HG03520 (cell line): ENCODE measurements around the gene ADGRF4.

Experiments used
- ATAC-seq: cut with Tn5 transposase; IDR thresholded peaks from one replicate; pipeline ENCODE4 v1.9.1; 2021; ENCODE audit warnings: mild to moderate bottlenecking, moderate library complexity; ENCODE audit not compliant: unreplicated experiment

Gene ADGRF4

GRCh38 chr6:47681201-47681990, 17.0 kb upstream of the ADGRF4 start:
- ATAC-seq, result no peak

DNA sequence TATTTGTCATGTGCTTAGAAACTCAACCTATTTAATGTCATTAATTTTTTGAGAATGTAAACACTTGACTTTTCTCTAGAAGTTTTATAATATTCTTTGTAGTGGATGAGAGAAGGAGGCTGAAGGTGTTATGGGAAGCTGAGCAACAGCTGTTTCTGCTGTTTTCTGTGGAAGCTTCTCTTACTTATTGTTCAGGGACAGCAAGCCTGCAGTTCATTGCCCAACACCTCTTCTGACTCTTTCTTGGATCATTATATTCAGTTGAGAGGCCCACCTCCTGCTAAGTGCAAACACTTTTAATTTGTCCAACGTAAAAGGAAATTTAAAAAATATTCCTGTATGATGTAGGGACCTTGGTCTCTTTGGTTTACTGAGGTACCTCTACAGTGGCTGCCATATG, 12.0 kb upstream of the ADGRF4 start:
- no peak for ATAC-seq

- no peak for ATAC-seq
Observed at GRCh38 chr6:47687432-47687831, 10.9 kb upstream of the ADGRF4 start.

DNA sequence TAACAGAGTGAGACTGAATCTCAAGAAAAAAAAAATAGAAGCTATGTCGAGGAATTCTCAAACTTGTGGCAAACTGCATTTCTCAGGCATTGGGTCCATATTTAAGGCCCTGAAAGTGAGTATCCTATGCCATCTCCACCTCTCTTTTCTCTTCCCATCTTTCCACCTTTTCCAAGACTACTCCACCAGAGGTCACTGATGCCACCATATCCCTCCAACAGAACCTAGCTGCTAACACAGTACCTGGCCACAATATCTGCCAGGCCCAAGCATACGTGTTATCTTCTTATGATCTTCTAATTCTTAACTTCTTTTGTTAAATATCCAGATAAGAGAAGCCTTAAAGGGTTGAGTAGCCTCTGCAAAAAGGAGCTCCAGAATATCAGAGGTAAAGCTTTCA, 8.2 kb upstream of the ADGRF4 start:
- no peak for ATAC-seq

- no peak for ATAC-seq
Observed at GRCh38 chr6:47690791-47691190, 7.6 kb upstream of the ADGRF4 start.

- no peak for ATAC-seq
Observed at GRCh38 chr6:47697925-47698324, 455 bp upstream of the ADGRF4 start.

GRCh38 chr6:47700053-47700452, 1.7 kb downstream of the ADGRF4 start:
- ATAC-seq, result no peak

GRCh38 chr6:47700596-47700995, 2.2 kb downstream of the ADGRF4 start:
- ATAC-seq, result no peak

- peak; percentile 96 for ATAC-seq
Observed at GRCh38 chr6:47701363-47701762, 3.0 kb downstream of the ADGRF4 start.

- ATAC-seq, result no peak
Observed at GRCh38 chr6:47709160-47709559, 10.8 kb downstream of the ADGRF4 start.

DNA sequence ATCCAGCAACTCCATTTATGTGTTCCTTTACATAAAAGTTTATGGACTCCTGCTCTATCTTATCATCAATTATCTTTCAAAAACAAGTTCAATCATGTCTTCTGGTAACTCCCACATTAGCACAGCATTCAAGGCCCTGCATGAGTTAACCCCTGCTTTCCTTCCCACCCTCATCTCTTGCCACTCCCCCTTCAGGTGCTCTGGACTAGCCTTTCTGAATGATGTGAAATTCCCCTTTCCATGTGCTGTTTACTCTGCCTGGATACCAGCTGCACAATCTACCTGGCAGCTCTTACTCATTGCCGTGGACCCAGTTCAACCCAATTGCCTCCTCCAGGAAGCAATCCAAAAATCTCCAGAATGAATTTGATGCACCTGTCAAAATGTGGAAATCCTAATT, 11.9 kb downstream of the ADGRF4 start:
- ATAC-seq, result no peak

- ATAC-seq, result no peak
Observed at GRCh38 chr6:47713200-47713599, 14.8 kb downstream of the ADGRF4 start.

DNA sequence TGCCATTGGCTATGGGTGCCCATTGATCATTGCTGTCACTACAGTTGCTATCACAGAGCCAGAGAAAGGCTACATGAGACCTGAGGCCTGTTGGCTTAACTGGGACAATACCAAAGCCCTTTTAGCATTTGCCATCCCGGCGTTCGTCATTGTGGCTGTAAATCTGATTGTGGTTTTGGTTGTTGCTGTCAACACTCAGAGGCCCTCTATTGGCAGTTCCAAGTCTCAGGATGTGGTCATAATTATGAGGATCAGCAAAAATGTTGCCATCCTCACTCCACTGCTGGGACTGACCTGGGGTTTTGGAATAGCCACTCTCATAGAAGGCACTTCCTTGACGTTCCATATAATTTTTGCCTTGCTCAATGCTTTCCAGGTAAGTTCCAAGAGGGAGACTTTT, 16.4 kb downstream of the ADGRF4 start:
- no peak for ATAC-seq

GRCh38 chr6:47715782-47716181, 17.4 kb downstream of the ADGRF4 start:
- no peak for ATAC-seq

- ATAC-seq, result no peak
Observed at GRCh38 chr6:47716207-47716606, 17.8 kb downstream of the ADGRF4 start.

GRCh38 chr6:47718571-47718970, 20.2 kb downstream of the ADGRF4 start:
- ATAC-seq, result no peak

DNA sequence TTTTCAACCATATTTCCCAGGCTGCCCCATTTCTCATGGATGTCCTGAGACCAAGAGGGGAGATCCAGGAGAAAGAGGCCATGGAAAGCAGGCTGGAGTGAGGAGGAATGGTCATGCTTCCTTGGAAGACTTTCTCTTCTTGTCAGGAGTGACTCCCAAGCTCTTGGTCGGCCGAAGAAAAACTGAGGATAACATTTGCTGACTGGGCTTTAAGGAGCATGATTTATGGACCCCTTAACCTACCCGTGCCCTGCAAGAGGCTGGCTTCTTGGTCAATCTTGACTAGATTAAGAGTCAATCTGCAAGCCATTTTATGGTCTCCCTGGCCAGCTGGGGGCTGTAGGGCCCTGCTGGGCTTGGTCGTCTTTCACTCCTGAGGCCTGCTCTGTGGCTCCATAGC, 22.8 kb downstream of the ADGRF4 start:
- no peak for ATAC-seq

DNA sequence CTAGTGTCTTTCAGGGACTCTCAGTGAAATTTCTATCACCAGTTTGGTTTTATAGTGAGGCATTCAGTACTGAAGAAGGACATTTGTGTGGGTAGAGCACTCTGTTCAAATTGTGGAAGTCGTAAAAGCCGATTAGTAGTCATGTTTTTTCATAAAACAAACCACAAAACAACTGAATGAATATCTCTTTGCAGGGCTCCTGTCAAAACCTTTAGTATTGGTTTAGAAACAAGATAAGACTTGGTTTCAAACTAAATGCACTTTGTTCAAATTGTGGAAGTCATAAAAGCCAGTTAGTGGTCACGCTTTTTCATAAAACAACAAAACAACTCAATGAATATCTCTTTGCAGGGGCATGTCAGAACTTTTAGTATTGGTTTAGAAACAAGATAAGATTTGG, 23.8 kb downstream of the ADGRF4 start:
- peak; percentile 87 for ATAC-seq

DNA sequence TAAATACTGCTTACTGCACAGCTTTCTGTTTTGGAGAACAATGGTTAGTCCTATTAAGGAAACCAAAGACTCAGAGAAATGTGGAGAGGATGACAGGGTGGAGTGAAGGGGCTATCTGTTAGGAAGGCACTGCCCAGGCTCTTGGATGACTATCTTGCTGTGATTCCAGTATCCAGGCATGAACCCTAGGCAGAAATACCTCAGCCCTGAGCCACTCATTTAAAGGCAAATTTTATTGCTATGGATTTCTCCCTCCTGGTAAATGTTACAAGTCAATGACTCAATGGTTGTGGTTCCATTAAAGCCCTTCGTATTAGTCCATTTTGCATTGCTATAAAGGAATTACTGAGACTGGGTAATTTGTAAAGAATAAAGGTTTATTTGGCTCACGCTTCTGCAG, 25.9 kb downstream of the ADGRF4 start:
- ATAC-seq, result no peak

DNA sequence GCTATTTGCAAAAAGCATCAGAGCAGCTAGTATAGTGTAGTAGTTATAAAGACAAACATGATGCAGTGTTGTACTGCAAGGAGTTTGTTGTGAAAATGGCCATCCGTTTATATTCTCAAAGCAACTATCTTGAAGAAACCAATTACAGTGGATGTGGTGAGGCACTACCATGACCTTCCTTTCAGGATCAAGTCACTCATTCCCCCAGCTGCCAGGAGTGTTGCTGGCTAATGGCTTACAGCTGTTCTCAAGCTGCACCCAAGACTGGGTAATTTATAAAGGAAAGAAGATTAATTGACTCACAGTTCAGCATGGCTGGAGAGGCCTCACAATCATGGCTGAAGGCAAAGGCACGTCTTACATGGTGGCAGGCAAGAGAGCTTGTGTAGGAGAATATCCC, 29.0 kb downstream of the ADGRF4 start:
- ATAC-seq, result no peak

GRCh38 chr6:47729019-47729418, 30.6 kb downstream of the ADGRF4 start:
- ATAC-seq, result no peak

DNA sequence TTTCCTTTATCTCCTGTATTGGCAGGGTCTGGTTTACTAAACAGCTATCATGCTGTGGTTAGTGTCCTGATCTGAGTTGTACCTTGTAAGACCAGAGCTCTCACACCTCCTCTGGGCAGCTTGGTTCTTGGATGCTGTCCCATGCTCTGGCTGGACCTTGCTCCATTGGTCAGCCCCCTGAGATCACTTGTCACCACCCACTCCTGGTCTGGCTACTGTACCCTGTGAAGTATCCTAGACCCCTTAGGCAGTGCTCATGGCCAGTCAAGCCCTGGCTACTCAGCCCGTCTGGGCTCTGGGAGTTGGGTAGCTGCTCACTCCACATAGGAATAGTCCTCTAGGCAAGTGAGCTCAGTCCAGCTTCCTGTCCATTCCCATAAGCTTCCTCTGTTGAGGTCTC, 31.1 kb downstream of the ADGRF4 start:
- ATAC-seq, result no peak

- ATAC-seq, result no peak
Observed at GRCh38 chr6:47733879-47734558, 35.6 kb downstream of the ADGRF4 start.
